Mammary epithelial cell (primary cell): ENCODE measurements around the gene RPL5.

Source experiments
- EZH2 ChIP-seq: IDR thresholded peaks from 2 replicates; pipeline ENCODE4 v1.6.1; 2012; ENCODE audit warnings: low read length, inconsistent platforms, borderline replicate concordance
- TF ChIP-seq, protein P1 (sequence below), 2 donors: IDR thresholded peaks in 1 of 2; conservative IDR thresholded peaks in 1 of 2; 2 replicates each; pipeline ENCODE4 v1.5.1; 2011 to 2012; ENCODE audit warnings: inconsistent platforms in 2 of 2, low read length in 2 of 2, mild to moderate bottlenecking in 2 of 2, control low read depth in 1 of 2, low read depth in 1 of 2; ENCODE audit not compliant: insufficient read depth in 1 of 2; ENCODE audit errors: extremely low read depth in 1 of 2

DNA sequence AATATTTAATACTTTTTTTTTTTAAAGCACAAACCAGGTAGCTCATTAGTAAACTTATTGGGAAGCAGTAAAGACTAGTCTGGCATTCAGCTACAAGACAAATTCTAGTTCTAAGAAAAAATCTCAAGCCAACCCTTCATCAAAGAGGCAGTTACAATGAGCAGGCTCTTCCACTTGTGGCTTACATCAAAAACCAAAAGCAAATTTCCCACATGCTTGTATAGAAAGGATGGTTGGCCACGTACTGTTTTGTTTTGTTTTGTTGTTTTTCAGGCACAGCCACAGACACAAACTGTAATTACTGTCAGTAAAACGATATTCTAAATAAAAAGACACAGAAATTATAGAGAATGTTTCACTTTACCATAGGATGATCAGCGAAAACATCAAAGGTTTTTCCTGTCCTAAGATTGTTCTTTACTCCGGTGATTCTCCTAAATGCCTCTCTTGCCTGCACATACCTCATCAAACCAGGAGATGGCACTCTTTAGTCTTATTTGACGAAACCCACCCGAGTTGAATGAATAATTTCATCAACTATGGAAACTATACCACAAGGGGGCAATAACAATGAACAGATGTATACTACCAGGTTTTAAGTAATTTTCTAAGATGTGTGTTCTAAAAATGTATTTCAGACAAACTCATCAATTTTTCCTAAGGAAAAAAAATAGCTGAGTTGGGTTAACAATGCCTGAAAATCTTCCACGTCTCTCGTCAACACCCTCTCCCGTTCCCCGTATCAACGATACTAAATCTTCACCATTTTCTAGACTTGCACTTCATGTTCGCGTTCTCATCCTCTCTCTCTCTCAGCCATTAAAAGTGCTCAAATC, 26.9 kb downstream of the RPL5 start:
- TF ChIP-seq, protein P1, sequence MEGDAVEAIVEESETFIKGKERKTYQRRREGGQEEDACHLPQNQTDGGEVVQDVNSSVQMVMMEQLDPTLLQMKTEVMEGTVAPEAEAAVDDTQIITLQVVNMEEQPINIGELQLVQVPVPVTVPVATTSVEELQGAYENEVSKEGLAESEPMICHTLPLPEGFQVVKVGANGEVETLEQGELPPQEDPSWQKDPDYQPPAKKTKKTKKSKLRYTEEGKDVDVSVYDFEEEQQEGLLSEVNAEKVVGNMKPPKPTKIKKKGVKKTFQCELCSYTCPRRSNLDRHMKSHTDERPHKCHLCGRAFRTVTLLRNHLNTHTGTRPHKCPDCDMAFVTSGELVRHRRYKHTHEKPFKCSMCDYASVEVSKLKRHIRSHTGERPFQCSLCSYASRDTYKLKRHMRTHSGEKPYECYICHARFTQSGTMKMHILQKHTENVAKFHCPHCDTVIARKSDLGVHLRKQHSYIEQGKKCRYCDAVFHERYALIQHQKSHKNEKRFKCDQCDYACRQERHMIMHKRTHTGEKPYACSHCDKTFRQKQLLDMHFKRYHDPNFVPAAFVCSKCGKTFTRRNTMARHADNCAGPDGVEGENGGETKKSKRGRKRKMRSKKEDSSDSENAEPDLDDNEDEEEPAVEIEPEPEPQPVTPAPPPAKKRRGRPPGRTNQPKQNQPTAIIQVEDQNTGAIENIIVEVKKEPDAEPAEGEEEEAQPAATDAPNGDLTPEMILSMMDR (conservative IDR thresholded peaks at IDR 0.05 in 1 of 2, IDR thresholded peaks at IDR 0.05 in 1 of 2; ENCODE audit: extremely low read depth in 1 of 2, insufficient read depth in 1 of 2, low read depth in 1 of 2, low read length in 2 of 2) = peak; percentile 88 to 99
- TF ChIP-seq EZH2 = no peak
